ENCODE measurements around the gene SLC36A2.

Gene SLC36A2

GRCh38 chr5:151281001-151281639, 66.2 kb downstream of the SLC36A2 start:
- FAIRE-seq: no peak

- no peak for FAIRE-seq
Observed at GRCh38 chr5:151280443-151280842, 66.9 kb downstream of the SLC36A2 start.

DNA sequence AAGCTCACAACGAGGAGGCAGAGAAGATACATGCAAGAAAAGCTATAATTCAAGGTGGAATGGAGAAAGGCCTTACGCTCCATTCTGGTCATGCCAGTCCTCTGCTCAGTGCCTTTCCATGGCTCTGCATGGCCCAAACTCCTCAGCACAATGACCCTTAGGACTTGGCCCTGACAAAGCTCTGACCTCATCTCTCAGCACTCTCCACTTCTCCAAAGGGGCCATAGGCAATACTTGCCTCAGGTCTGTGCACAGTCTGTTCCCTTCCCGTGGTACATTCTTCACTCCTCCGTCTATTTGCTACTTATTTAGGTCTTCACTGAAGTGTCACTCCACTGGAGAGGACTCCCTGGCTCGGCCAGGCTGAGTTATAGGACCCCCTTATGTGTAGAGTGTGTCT, 68.5 kb downstream of the SLC36A2 start:
- no peak for FAIRE-seq

DNA sequence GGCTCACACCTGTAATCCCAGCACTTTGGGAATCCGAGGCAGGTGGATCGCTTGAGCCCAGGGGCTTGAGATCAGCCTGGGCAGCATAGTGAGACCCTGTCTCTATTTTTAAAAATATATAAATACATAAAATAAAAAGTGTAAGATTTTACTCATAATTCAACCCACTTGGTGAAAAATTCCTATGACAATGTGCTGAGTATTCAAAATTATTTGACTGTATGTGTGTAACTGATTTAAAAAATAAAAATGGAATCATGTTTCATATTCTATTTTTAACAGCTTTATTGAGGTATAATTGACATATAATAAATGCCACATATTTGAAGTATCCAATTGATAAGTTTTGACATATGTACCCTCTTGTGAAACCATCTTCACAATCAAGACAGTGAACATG, 71.6 kb downstream of the SLC36A2 start:
- FAIRE-seq: no peak

- FAIRE-seq: no peak
Observed at GRCh38 chr5:151274666-151275065, 72.7 kb downstream of the SLC36A2 start.

DNA sequence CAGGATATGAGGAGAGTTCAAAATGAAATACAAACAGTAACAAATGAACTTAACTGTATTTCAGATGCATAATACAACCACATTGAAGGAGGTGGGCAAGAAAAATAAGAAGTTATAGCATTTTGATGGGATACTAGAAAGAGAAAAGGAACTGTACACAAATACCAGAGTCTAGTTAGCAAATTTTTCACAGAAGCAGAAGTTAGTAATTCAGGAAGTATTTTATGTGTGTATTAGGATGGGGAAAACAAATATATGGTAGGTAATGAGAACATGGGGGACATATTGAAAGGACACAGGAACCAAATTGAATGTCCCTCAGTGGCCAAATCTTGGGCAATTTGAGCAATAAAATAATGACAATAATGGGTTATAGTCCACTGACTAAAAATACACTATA, 76.0 kb downstream of the SLC36A2 start:
- FAIRE-seq: no peak

DNA sequence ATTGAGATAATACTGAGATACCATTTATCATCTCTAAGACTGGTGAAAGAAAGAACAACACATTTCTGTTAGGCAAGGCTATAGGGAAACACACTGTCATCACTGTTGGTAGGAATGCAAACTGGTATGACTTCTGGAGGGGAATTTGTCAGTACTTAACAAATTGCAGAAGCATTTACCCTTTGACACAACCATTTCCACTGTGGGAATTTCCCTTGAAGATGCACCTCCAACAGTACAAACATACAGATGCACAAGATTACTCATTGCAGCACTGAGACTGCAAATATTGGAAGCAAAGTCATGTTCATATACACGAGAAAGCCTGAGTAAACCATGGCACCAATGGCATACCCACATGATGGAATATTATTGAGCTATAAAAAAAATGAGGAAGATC, 76.8 kb downstream of the SLC36A2 start:
- FAIRE-seq: no peak

- FAIRE-seq: no peak
Observed at GRCh38 chr5:151267491-151268260, 79.7 kb downstream of the SLC36A2 start.
